ENCODE results near the gene VIT. TPM values are rescaled to one million over a fixed set of nuclear protein-coding genes. Genes with fewer than 3 reads are reported as not detected.

VIT gene
- total and polyA plus RNA-seq, 4 donors, result 0.17 to 0.94 (median 0.32) TPM

GRCh38 chr2:36858551-36859365, 162.3 kb downstream of the VIT start:
- DNase-seq (no peak), ATAC-seq (ENCODE audit: insufficient read depth, low FRiP score) (no peak)
- no peak overlapping the region for H3K9ac ChIP-seq (ENCODE audit: insufficient read depth in 1 of 2, low read length in 2 of 2)

GRCh38 chr2:36859366-36859792, 162.9 kb downstream of the VIT start:
- H3K9me3 ChIP-seq (ENCODE audit: control insufficient read depth in 4 of 4, insufficient read depth in 3 of 4, low read length in 3 of 4), result no peaks in the 10 kb centered on the region
- H3K4me3 ChIP-seq, result no peak overlapping the region
- no peak for ATAC-seq (ENCODE audit: insufficient read depth, low FRiP score)
- no peak overlapping the region for H3K27ac ChIP-seq (ENCODE audit: low read depth in 1 of 2, low read length in 1 of 2)
- DNase-seq, result no peak
- no peak for TF ChIP-seq CTCF (IDR thresholded peaks at IDR 0.05; ENCODE audit: control extremely low read depth, extremely low read depth)
- no peaks in the 10 kb centered on the region for H3K4me1 ChIP-seq (ENCODE audit: control insufficient read depth in 5 of 5, insufficient read depth in 5 of 5, low read length in 5 of 5)
- H3K27me3 ChIP-seq (ENCODE audit: control insufficient read depth in 3 of 3, insufficient read depth in 3 of 3, low read length in 2 of 3), result no peaks in the 10 kb centered on the region
- H3K36me3 ChIP-seq (ENCODE audit: control insufficient read depth in 4 of 4, insufficient read depth in 4 of 4, low read length in 4 of 4), result peaks cover 5 to 25% (median 14%) of the 10 kb centered on the region in 4 donors
- 96 to 98% methylated on average over 1 of the region's 1 CpG for WGBS, 2 donors
- H3K9ac ChIP-seq (ENCODE audit: insufficient read depth in 1 of 2, low read length in 2 of 2), result no peak overlapping the region

More at GRCh38 chr2:36858551-36859365, 162.3 kb downstream of the VIT start:
- H3K4me1 ChIP-seq (ENCODE audit: control insufficient read depth in 5 of 5, insufficient read depth in 5 of 5, low read length in 5 of 5), result no peaks in the 10 kb centered on the region
- H3K27me3 ChIP-seq (ENCODE audit: control insufficient read depth in 3 of 3, insufficient read depth in 3 of 3, low read length in 2 of 3), result no peaks in the 10 kb centered on the region
- H3K27ac ChIP-seq (ENCODE audit: low read depth in 1 of 2, low read length in 1 of 2), result no peak overlapping the region
- TF ChIP-seq CTCF (IDR thresholded peaks at IDR 0.05; ENCODE audit: control extremely low read depth, extremely low read depth), result no peak
- H3K36me3 ChIP-seq (ENCODE audit: control insufficient read depth in 4 of 4, insufficient read depth in 4 of 4, low read length in 4 of 4), result peaks cover 5 to 25% (median 14%) of the 10 kb centered on the region in 4 donors
- no peaks in the 10 kb centered on the region for H3K9me3 ChIP-seq (ENCODE audit: control insufficient read depth in 4 of 4, insufficient read depth in 3 of 4, low read length in 3 of 4)
- H3K4me3 ChIP-seq, result no peak overlapping the region

GRCh38 chr2:36861896-36862295, 165.4 kb downstream of the VIT start:
- Histone ChIP-seq H3K27me3 (ENCODE audit: control insufficient read depth in 3 of 3, insufficient read depth in 3 of 3, low read length in 2 of 3) (no peaks in the 10 kb centered on the region), H3K4me1 (ENCODE audit: control insufficient read depth in 5 of 5, insufficient read depth in 5 of 5, low read length in 5 of 5) (no peaks in the 10 kb centered on the region), H3K36me3 (ENCODE audit: control insufficient read depth in 4 of 4, insufficient read depth in 4 of 4, low read length in 4 of 4) (peaks cover 3 to 37% (median 13%) of the 10 kb centered on the region in 4 donors), H3K4me3 (no peak overlapping the region), H3K9ac (ENCODE audit: insufficient read depth in 1 of 2, low read length in 2 of 2) (no peak overlapping the region), H3K27ac (ENCODE audit: low read depth in 1 of 2, low read length in 1 of 2) (no peak overlapping the region), H3K9me3 (ENCODE audit: control insufficient read depth in 4 of 4, insufficient read depth in 3 of 4, low read length in 3 of 4) (no peaks in the 10 kb centered on the region)
- 100% methylated on average over 2 of the region's 2 CpGs for WGBS, 2 donors
- DNase-seq (no peak), ATAC-seq (ENCODE audit: insufficient read depth, low FRiP score) (no peak)
- no peak for TF ChIP-seq CTCF (IDR thresholded peaks at IDR 0.05; ENCODE audit: control extremely low read depth, extremely low read depth)

Other genes with a start within 250 kb of the VIT start
- gene FEZ2, start 98.5 kb upstream of the VIT start, total RNA-seq, result 10 to 100 TPM; 36.1 to 62.9 TPM
- gene FEZ2, start 98.5 kb upstream of the VIT start, polyA plus RNA-seq, result 10 to 100 TPM; 17.6 to 26.8 TPM

All from lung (tissue), 12 donors.